HepG2 (cell line): Measurements from ENCODE around the gene ITGAE. TPM values are rescaled to one million over a fixed set of nuclear protein-coding genes. Genes with fewer than 3 reads are reported as not detected.

ENCODE experiments used
- ELF4 ChIP-seq: sonication (generic); formaldehyde crosslinking; IDR thresholded peaks from 2 replicates; pipeline ENCODE4 v1.5.0; 2020; ENCODE audit warnings: missing genetic modification reagents, mild to moderate bottlenecking, moderate library complexity, borderline replicate concordance
- GATAD1 ChIP-seq: IDR thresholded peaks from 2 replicates; pipeline ENCODE4 v1.6.1; 2016; ENCODE audit warnings: missing genetic modification reagents, missing compliant biosample characterization
- HNRNPUL1 ChIP-seq: fragments of 200-400 bp; formaldehyde crosslinking; IDR thresholded peaks from 2 replicates; pipeline ENCODE4 v1.6.1; 2017; ENCODE audit warnings: low read depth, mild to moderate bottlenecking, low read length, moderate library complexity
- MAFG ChIP-seq: sonication (generic); formaldehyde crosslinking; IDR thresholded peaks from 2 replicates; pipeline ENCODE4 v1.5.1; 2020; ENCODE audit warnings: mild to moderate bottlenecking, missing genetic modification reagents
- PHF8 ChIP-seq: sonication (generic); formaldehyde crosslinking; IDR thresholded peaks from 2 replicates; pipeline ENCODE4 v1.5.0; 2020; ENCODE audit warnings: missing genetic modification reagents
- RORA ChIP-seq: sonication (generic); formaldehyde crosslinking; IDR thresholded peaks from 2 replicates; pipeline ENCODE4 v1.5.0; 2020; ENCODE audit warnings: mild to moderate bottlenecking, missing genetic modification reagents, moderate library complexity
- SP5 ChIP-seq: IDR thresholded peaks from 2 replicates; pipeline ENCODE4 v1.6.1; 2016; ENCODE audit warnings: low read depth, borderline replicate concordance
- YEATS2 ChIP-seq: sonication (generic); formaldehyde crosslinking; IDR thresholded peaks from 2 replicates; pipeline ENCODE4 v1.4.0; 2020; ENCODE audit warnings: missing genetic modification reagents, borderline replicate concordance
- ZFP36L1 ChIP-seq: sonication (generic); formaldehyde crosslinking; IDR thresholded peaks from 2 replicates; pipeline ENCODE4 v1.8.0; 2022; ENCODE audit warnings: mild to moderate bottlenecking, missing genetic modification reagents, moderate library complexity
- polyA plus RNA-seq, 8 experiments: library from polyadenylated mRNA; depleted of rRNA in 3 of 8; stranded (reverse) in 7 of 8; unstranded in 1 of 8; fragments of >200 nt; fragmentation: Illumina TruSeq in 4 of 8; extraction: Trizol in 4 of 8; gene quantifications; 2 replicates each; pipeline versions ENCODE4 v1.2.1 to v1.2.3, GENCODE V29; 2011 to 2016; ENCODE audit warnings: low read depth in 4 of 8, missing spikeins in 1 of 8, mixed read lengths in 1 of 8; ENCODE audit not compliant: insufficient read depth in 1 of 8
- total RNA-seq, 5 experiments: library from RNA; depleted of rRNA; stranded (reverse); fragments of >200 nt; fragmentation: Illumina TruSeq; extraction: Trizol; gene quantifications; 2 replicates each; pipeline ENCODE4 v1.2.3, GENCODE V29; 2016; ENCODE audit warnings: low read depth in 1 of 5
- TF ChIP-seq, protein P1 (sequence below): sonication (generic); formaldehyde crosslinking; IDR thresholded peaks from 2 replicates; pipeline ENCODE4 v1.9.0; 2021; ENCODE audit warnings: missing genetic modification reagents, mild to moderate bottlenecking, borderline replicate concordance
- TF ChIP-seq, protein P2 (sequence below): IDR thresholded peaks from 2 replicates; pipeline ENCODE4 v1.6.1; 2012; ENCODE audit warnings: low read length, improper control_type of control experiment
- TF ChIP-seq, protein P3 (sequence below): IDR thresholded peaks from 2 replicates; pipeline ENCODE4 v1.6.1; 2016; ENCODE audit warnings: missing compliant biosample characterization, missing genetic modification reagents, borderline replicate concordance
- TF ChIP-seq, protein P4 (sequence below): sonication (generic); formaldehyde crosslinking; IDR thresholded peaks from 2 replicates; pipeline ENCODE4 v1.4.0; 2020; ENCODE audit warnings: missing genetic modification reagents
- TF ChIP-seq, protein P5 (sequence below): sonication (generic); formaldehyde crosslinking; IDR thresholded peaks from 2 replicates; pipeline ENCODE4 v1.4.0; 2020; ENCODE audit warnings: missing genetic modification reagents
- TF ChIP-seq, protein P6 (sequence below): sonication (generic); formaldehyde crosslinking; IDR thresholded peaks from 2 replicates; pipeline ENCODE4 v1.4.0; 2020; ENCODE audit warnings: missing genetic modification reagents
- TF ChIP-seq, protein P7 (sequence below): conservative IDR thresholded peaks from 2 replicates; pipeline ENCODE4 v1.6.1; 2018; ENCODE audit warnings: missing genetic modification reagents

Gene ITGAE
- total and polyA plus RNA-seq, 2 of the 13 experiments (the other 11 are each of a cell fraction or from before 2014, with no cell fraction given), result 42.3 to 49.0 TPM

DNA sequence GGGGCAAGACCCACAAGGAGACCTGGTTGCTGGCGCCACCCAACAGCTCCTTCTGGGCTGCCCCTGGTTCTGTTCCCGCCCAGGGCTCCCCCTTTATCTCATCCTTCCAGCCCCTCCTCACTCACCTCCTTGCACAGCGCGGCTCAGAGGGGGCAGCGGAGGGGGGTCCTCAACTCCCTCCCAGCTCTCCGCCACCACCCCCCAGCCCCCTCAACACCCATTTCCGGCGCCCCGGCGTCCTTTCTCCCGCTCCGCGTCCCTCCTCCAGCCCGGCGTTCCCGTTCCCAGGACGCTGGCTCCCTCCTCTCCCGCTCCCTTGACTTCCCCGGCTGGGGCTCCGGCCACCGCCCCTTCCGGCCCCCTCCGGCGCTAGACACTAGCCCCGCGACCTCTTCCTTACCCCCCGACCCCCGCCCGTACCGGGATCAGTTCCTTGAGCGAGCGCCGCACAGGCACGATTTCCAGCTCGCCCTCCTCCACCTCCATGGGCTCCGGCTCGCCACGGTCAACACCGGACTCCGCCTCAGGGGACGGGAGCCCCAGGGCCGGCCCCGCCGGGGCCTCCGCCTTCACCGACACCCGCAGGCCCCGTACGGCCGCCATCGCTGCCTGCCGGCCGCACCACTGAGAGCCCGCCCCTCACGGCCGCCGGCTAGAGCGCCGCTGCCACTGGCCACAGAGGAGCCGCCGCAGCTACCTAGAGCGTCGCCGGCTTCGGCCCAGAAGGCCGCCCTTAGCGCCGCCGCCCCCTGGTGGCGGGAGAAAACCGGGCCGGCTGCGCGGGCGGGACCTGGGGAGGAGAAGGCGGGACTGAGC, 44.8 kb upstream of the ITGAE start, which contains the start of gene NCBP3 (continued):
- TF ChIP-seq, protein P1, sequence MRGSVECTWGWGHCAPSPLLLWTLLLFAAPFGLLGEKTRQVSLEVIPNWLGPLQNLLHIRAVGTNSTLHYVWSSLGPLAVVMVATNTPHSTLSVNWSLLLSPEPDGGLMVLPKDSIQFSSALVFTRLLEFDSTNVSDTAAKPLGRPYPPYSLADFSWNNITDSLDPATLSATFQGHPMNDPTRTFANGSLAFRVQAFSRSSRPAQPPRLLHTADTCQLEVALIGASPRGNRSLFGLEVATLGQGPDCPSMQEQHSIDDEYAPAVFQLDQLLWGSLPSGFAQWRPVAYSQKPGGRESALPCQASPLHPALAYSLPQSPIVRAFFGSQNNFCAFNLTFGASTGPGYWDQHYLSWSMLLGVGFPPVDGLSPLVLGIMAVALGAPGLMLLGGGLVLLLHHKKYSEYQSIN (CRISPR knock-in tag), result no peak
- TF ChIP-seq ELF4 (CRISPR knock-in tag), result no peak
- TF ChIP-seq, protein P2, sequence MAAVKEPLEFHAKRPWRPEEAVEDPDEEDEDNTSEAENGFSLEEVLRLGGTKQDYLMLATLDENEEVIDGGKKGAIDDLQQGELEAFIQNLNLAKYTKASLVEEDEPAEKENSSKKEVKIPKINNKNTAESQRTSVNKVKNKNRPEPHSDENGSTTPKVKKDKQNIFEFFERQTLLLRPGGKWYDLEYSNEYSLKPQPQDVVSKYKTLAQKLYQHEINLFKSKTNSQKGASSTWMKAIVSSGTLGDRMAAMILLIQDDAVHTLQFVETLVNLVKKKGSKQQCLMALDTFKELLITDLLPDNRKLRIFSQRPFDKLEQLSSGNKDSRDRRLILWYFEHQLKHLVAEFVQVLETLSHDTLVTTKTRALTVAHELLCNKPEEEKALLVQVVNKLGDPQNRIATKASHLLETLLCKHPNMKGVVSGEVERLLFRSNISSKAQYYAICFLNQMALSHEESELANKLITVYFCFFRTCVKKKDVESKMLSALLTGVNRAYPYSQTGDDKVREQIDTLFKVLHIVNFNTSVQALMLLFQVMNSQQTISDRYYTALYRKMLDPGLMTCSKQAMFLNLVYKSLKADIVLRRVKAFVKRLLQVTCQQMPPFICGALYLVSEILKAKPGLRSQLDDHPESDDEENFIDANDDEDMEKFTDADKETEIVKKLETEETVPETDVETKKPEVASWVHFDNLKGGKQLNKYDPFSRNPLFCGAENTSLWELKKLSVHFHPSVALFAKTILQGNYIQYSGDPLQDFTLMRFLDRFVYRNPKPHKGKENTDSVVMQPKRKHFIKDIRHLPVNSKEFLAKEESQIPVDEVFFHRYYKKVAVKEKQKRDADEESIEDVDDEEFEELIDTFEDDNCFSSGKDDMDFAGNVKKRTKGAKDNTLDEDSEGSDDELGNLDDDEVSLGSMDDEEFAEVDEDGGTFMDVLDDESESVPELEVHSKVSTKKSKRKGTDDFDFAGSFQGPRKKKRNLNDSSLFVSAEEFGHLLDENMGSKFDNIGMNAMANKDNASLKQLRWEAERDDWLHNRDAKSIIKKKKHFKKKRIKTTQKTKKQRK, result no peak
- TF ChIP-seq ZFP36L1 (CRISPR knock-in tag), result no peak
- no peak; the same call in 1 of the 2 replicates for TF ChIP-seq MAFG (CRISPR knock-in tag)
- TF ChIP-seq YEATS2 (CRISPR knock-in tag), result peak; percentile 92
- TF ChIP-seq HNRNPUL1, result peak; percentile 83; the same call in 1 of the 2 replicates
- TF ChIP-seq SP5 (CRISPR knock-in tag), result peak; percentile 69; the same call in 1 of the 2 replicates
- TF ChIP-seq, protein P3, sequence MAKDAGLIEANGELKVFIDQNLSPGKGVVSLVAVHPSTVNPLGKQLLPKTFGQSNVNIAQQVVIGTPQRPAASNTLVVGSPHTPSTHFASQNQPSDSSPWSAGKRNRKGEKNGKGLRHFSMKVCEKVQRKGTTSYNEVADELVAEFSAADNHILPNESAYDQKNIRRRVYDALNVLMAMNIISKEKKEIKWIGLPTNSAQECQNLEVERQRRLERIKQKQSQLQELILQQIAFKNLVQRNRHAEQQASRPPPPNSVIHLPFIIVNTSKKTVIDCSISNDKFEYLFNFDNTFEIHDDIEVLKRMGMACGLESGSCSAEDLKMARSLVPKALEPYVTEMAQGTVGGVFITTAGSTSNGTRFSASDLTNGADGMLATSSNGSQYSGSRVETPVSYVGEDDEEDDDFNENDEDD, result peak; percentile 71; the same call in 1 of the 2 replicates
- TF ChIP-seq RORA, result no peak
- TF ChIP-seq, protein P4, sequence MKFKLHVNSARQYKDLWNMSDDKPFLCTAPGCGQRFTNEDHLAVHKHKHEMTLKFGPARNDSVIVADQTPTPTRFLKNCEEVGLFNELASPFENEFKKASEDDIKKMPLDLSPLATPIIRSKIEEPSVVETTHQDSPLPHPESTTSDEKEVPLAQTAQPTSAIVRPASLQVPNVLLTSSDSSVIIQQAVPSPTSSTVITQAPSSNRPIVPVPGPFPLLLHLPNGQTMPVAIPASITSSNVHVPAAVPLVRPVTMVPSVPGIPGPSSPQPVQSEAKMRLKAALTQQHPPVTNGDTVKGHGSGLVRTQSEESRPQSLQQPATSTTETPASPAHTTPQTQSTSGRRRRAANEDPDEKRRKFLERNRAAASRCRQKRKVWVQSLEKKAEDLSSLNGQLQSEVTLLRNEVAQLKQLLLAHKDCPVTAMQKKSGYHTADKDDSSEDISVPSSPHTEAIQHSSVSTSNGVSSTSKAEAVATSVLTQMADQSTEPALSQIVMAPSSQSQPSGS (CRISPR knock-in tag), result peak; percentile 80
- TF ChIP-seq, protein P5, sequence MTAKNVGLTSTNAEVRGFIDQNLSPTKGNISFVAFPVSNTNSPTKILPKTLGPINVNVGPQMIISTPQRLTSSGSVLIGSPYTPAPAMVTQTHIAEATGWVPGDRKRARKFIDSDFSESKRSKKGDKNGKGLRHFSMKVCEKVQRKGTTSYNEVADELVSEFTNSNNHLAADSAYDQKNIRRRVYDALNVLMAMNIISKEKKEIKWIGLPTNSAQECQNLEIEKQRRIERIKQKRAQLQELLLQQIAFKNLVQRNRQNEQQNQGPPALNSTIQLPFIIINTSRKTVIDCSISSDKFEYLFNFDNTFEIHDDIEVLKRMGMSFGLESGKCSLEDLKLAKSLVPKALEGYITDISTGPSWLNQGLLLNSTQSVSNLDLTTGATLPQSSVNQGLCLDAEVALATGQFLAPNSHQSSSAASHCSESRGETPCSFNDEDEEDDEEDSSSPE (CRISPR knock-in tag), result peak; percentile 79
- TF ChIP-seq, protein P6, sequence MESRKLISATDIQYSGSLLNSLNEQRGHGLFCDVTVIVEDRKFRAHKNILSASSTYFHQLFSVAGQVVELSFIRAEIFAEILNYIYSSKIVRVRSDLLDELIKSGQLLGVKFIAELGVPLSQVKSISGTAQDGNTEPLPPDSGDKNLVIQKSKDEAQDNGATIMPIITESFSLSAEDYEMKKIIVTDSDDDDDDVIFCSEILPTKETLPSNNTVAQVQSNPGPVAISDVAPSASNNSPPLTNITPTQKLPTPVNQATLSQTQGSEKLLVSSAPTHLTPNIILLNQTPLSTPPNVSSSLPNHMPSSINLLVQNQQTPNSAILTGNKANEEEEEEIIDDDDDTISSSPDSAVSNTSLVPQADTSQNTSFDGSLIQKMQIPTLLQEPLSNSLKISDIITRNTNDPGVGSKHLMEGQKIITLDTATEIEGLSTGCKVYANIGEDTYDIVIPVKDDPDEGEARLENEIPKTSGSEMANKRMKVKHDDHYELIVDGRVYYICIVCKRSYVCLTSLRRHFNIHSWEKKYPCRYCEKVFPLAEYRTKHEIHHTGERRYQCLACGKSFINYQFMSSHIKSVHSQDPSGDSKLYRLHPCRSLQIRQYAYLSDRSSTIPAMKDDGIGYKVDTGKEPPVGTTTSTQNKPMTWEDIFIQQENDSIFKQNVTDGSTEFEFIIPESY (CRISPR knock-in tag), result peak; percentile 53; the same call in 1 of the 2 replicates
- peak; percentile 88 for TF ChIP-seq GATAD1 (CRISPR knock-in tag)
- TF ChIP-seq PHF8 (CRISPR knock-in tag), result peak; percentile 94
- TF ChIP-seq, protein P7, sequence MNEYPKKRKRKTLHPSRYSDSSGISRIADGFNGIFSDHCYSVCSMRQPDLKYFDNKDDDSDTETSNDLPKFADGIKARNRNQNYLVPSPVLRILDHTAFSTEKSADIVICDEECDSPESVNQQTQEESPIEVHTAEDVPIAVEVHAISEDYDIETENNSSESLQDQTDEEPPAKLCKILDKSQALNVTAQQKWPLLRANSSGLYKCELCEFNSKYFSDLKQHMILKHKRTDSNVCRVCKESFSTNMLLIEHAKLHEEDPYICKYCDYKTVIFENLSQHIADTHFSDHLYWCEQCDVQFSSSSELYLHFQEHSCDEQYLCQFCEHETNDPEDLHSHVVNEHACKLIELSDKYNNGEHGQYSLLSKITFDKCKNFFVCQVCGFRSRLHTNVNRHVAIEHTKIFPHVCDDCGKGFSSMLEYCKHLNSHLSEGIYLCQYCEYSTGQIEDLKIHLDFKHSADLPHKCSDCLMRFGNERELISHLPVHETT, result peak; percentile 91
